PC-3 (cell line): Measurements from ENCODE around the gene MOGAT3. TPM values are rescaled to one million over a fixed set of nuclear protein-coding genes. Genes with fewer than 3 reads are reported as not detected.

Experiments
- ATAC-seq: fragments of 200-7000 bp; cut with Tn5 transposase; 2 replicates; pipeline ENCODE4 v1.9.1; 2020; ENCODE audit warnings: mild to moderate bottlenecking, moderate library complexity
- BruUV-seq: library from RNA; stranded (reverse); fragments of 400-500 nt; replicated peaks from 2 replicates; lab custom pipeline; 2021; lab: Mats Ljungman, UMichigan
- CTCF ChIA-PET: fragments of 300-600 bp; sonication (Branson Sonifier 250); formaldehyde crosslinking; loops from one replicate; lab custom pipeline; 2022; ENCODE audit warnings: antibody characterized with exemption; lab: Charles Lee
- POLR2A ChIA-PET: fragments of 300-600 bp; sonication (Branson Sonifier 250); formaldehyde crosslinking; loops from one replicate; lab custom pipeline; 2022; ENCODE audit warnings: antibody characterized with exemption; ENCODE audit not compliant: unreplicated experiment; lab: Charles Lee
- DNase-seq: peaks from one replicate; pipeline ENCODE4 v3.0.0-alpha.2; 2015
- H2AFZ ChIP-seq: fragments of 300-600 bp; sonication (generic); 2 replicates; pipeline ENCODE4 v1.6.0; 2016; ENCODE audit warnings: antibody characterized with exemption, low read length
- H3F3A ChIP-seq: fragments of 300-600 bp; sonication (generic); one replicate; pipeline ENCODE4 v1.6.0; 2017; ENCODE audit warnings: antibody characterized with exemption, low read length, control low read depth, mild to moderate bottlenecking; ENCODE audit not compliant: unreplicated experiment
- H3K27ac ChIP-seq: fragments of 300-600 bp; sonication (generic); 2 replicates; pipeline ENCODE4 v1.5.1; 2016; ENCODE audit warnings: mild to moderate bottlenecking, low read length
- H3K27me3 ChIP-seq: fragments of 300-600 bp; sonication (generic); 2 replicates; pipeline ENCODE4 v1.6.1; 2016; ENCODE audit warnings: low read length, mixed read lengths
- H3K36me3 ChIP-seq: fragments of 300-600 bp; sonication (generic); 2 replicates; pipeline ENCODE4 v1.6.1; 2016; ENCODE audit warnings: low read depth, mixed run types, low read length, mixed read lengths
- H3K4me1 ChIP-seq: fragments of 300-600 bp; sonication (generic); 2 replicates; pipeline ENCODE4 v1.5.1; 2016; ENCODE audit warnings: low read length; ENCODE audit not compliant: insufficient read depth
- H3K4me2 ChIP-seq: fragments of 300-600 bp; sonication (generic); 2 replicates; pipeline ENCODE4 v1.6.0; 2016; ENCODE audit warnings: low read length
- H3K4me3 ChIP-seq: fragments of 300-600 bp; sonication (generic); 2 replicates; pipeline ENCODE4 v1.5.1; 2016; ENCODE audit warnings: mild to moderate bottlenecking, low read length, mixed read lengths
- H3K79me2 ChIP-seq: fragments of 300-600 bp; sonication (generic); 2 replicates; pipeline ENCODE4 v1.6.1; 2017; ENCODE audit warnings: low read length, mixed read lengths
- H3K9ac ChIP-seq: fragments of 300-600 bp; sonication (generic); 2 replicates; pipeline ENCODE4 v1.6.0; 2016; ENCODE audit warnings: mild to moderate bottlenecking, low read length
- H3K9me2 ChIP-seq: fragments of 300-600 bp; sonication (generic); replicated peaks from 2 replicates; pipeline ENCODE4 v1.6.1; 2016; ENCODE audit warnings: mixed run types, low read length, mixed read lengths
- H3K9me3 ChIP-seq: fragments of 300-600 bp; sonication (generic); 2 replicates; pipeline ENCODE4 v1.6.1; 2016; ENCODE audit warnings: low read length, mixed read lengths
- H4K20me1 ChIP-seq: fragments of 300-600 bp; sonication (generic); 2 replicates; pipeline ENCODE4 v1.6.1; 2016; ENCODE audit warnings: low read length, mixed read lengths
- EZH2 ChIP-seq: fragments of 300-600 bp; sonication (generic); IDR thresholded peaks from one replicate; pipeline ENCODE4 v1.6.1; 2017; ENCODE audit warnings: antibody characterized with exemption, mild to moderate bottlenecking, low read length; ENCODE audit not compliant: unreplicated experiment
- EZH2phosphoT487 ChIP-seq: fragments of 300-600 bp; sonication (generic); IDR thresholded peaks from 2 replicates; pipeline ENCODE4 v1.6.1; 2018; ENCODE audit warnings: mild to moderate bottlenecking, antibody characterized with exemption, low read length, borderline replicate concordance
- intact Hi-C: fragments of 100-400 bp; cut with micrococcal nuclease; formaldehyde crosslinking; loops from 2 replicates; pipeline ENCODE4 v1.9.0; 2023
- total RNA-seq: library from RNA; depleted of rRNA; stranded (reverse); fragments of >200 nt; gene quantifications from 2 replicates; pipeline ENCODE4 v1.2.3, GENCODE V29; 2014
- TF ChIP-seq, protein P1 (sequence below): fragments of 300-600 bp; sonication (generic); conservative IDR thresholded peaks from 2 replicates; pipeline ENCODE4 v1.5.1; 2017; ENCODE audit warnings: antibody characterized with exemption, low read depth, mild to moderate bottlenecking, low read length

MOGAT3 gene
- total RNA-seq, 1 experiment from 2014 or later = not detected

DNA sequence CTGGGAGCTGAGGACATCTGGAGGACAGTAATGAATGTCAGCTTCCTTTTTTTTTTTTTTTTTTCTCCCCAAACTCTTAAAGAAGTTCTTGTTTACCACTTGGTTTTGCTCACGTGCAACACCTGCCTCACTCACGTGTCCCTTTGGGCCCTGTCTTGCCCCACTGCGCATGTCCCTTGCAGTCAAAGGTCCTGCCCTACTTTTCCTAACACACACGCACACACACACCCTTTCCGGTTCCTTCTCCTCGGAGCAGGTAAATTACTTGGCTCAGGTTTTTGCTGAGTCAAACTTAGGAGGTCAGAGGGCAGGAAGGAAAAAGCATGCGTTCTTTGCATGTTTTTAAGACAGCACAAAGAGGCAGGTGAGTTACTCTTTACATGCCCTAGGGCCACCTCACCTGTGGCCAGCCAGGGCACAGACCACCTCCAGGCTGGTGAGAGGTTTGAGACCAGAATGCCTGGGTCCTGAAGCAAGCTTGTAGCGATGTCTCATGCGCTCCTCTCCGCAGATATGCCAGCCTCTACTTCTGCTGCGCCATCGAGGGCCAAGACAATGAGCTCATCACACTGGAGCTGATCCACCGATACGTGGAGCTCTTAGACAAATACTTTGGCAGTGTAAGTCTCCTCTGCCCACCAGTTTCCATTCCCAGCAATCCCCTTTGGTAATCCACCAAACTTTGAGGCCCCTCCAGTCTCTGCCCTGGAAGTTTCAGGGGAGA is 43.8 kb downstream of the MOGAT3 start:
- no peaks in the 10 kb centered on the region for H4K20me1 ChIP-seq
- intact Hi-C loops = no loop called here
- ChIA-PET CTCF (interaction anchor here (1.0 to 1.3 kb wide), 2 partner anchors 11 to 13 kb away, joined by 3 to 19 read pairs; no protein-coding TSS in a partner anchor), POLR2A (interaction anchor here (0.6 kb wide), 1 partner anchor 72 kb away, joined by 4 read pairs; no protein-coding TSS in a partner anchor)
- H3K9me3 ChIP-seq = no peaks in the 10 kb centered on the region
- H3F3A ChIP-seq = no peaks in the 10 kb centered on the region
- DNase-seq = peak; percentile 77
- no peak overlapping the region for H3K4me3 ChIP-seq
- H3K27ac ChIP-seq = peak overlapping the region; percentile 78
- H3K9ac ChIP-seq = peak overlapping the region; percentile 28; the same call in 1 of the 2 replicates
- TF ChIP-seq, protein P1, sequence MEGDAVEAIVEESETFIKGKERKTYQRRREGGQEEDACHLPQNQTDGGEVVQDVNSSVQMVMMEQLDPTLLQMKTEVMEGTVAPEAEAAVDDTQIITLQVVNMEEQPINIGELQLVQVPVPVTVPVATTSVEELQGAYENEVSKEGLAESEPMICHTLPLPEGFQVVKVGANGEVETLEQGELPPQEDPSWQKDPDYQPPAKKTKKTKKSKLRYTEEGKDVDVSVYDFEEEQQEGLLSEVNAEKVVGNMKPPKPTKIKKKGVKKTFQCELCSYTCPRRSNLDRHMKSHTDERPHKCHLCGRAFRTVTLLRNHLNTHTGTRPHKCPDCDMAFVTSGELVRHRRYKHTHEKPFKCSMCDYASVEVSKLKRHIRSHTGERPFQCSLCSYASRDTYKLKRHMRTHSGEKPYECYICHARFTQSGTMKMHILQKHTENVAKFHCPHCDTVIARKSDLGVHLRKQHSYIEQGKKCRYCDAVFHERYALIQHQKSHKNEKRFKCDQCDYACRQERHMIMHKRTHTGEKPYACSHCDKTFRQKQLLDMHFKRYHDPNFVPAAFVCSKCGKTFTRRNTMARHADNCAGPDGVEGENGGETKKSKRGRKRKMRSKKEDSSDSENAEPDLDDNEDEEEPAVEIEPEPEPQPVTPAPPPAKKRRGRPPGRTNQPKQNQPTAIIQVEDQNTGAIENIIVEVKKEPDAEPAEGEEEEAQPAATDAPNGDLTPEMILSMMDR = no peak
- TF ChIP-seq EZH2phosphoT487 (no peak), EZH2 (no peak)
- no peaks in the 10 kb centered on the region for H3K9me2 ChIP-seq
- no peak for ATAC-seq
- no peaks in the 10 kb centered on the region for H3K27me3 ChIP-seq
- H3K36me3 ChIP-seq = peaks cover 9% of the 10 kb centered on the region; the same call in 1 of the 2 replicates
- no TSS peak for BruUV-seq
- H3K4me2 ChIP-seq = peak overlapping the region; percentile 53
- peaks cover 21% of the 10 kb centered on the region for H3K79me2 ChIP-seq
- H3K4me1 ChIP-seq = peaks cover 54% of the 10 kb centered on the region
- H2AFZ ChIP-seq = no peak overlapping the region

DNA sequence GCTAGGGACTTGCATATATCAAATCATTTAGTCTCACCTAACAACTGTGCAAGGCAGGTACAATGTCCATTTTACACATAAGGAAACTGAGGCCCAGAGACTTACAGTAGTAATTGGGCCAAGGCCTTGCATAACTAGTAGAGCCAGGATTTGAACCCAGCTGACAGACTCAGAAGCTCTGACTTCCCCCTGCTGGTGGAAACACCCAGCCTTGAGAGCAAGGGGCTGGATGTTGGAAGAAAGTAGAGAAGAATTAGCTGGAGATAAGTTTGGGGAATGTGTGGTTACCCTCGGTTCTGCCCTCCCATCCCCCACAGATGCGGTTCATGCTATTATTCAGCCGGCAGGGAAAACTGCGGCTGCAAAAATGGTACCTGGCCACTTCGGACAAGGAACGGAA is 44.6 kb downstream of the MOGAT3 start:
- Histone ChIP-seq H3K4me1 (peaks cover 47% of the 10 kb centered on the region), H3K27me3 (no peaks in the 10 kb centered on the region), H3K9ac (no peak overlapping the region), H4K20me1 (no peaks in the 10 kb centered on the region), H3K9me2 (no peaks in the 10 kb centered on the region), H3K9me3 (no peaks in the 10 kb centered on the region), H3K36me3 (peaks cover 9% of the 10 kb centered on the region; the same call in 1 of the 2 replicates), H3K27ac (peak overlapping the region; percentile 78), H3K4me3 (no peak overlapping the region), H3F3A (no peaks in the 10 kb centered on the region), H3K4me2 (peak overlapping the region; percentile 98; the same call in 1 of the 2 replicates), H3K79me2 (peaks cover 21% of the 10 kb centered on the region), H2AFZ (no peak overlapping the region)
- TF ChIP-seq EZH2phosphoT487 (no peak), EZH2 (no peak)
- TF ChIP-seq, protein P1 = 0 out of 2 replicates have a peak, but pooled peaks have one; percentile 16
- POLR2A ChIA-PET = interaction anchor here (0.6 kb wide), 1 partner anchor 71 kb away, joined by 4 read pairs; no protein-coding TSS in a partner anchor
- intact Hi-C loops = no loop called here
- BruUV-seq = no TSS peak
- ATAC-seq (no peak), DNase-seq (no peak)
- CTCF ChIA-PET = interaction anchor here (0.6 to 1.3 kb wide), 3 partner anchors 12 to 36 kb away, joined by 3 to 19 read pairs (median 3); no protein-coding TSS in a partner anchor
